HepG2 (cell line): Measurements from ENCODE around the gene ADCY5. TPM values are rescaled to one million over a fixed set of nuclear protein-coding genes. Genes with fewer than 3 reads are reported as not detected.

Experiments used
- ATAC-seq: fragments of 200-7000 bp; cut with Tn5 transposase; 3 replicates; pipeline ENCODE4 v1.9.1; 2020; ENCODE audit warnings: mild to moderate bottlenecking, moderate library complexity
- BruUV-seq: library from RNA; stranded (reverse); fragments of 400-500 nt; replicated peaks from 2 replicates; lab custom pipeline; 2021; lab: Mats Ljungman, UMichigan
- CTCF ChIA-PET: fragments of 300-600 bp; formaldehyde crosslinking; extraction: SDS; loops from one replicate; lab custom pipeline; 2021; ENCODE audit warnings: low total read pairs, inconsistent platforms, low intra/inter-chr PET ratio; lab: Yijun Ruan, JAX
- POLR2A ChIA-PET: fragments of 350-600 bp; sonication (Branson Sonifier 250); formaldehyde crosslinking; loops from one replicate; lab custom pipeline; 2020; ENCODE audit warnings: antibody characterized with exemption, inconsistent platforms; lab: Yijun Ruan, JAX
- DNase-seq: peaks from one replicate; pipeline ENCODE4 v3.0.0-alpha.2; 2015; ENCODE audit warnings: low spot score
- FAIRE-seq: peaks from 3 replicates; lab custom pipeline; 2011; peaks lifted over from hg19 to GRCh38; lab: Jason Lieb, UNC
- H2AFZ ChIP-seq: one replicate; pipeline ENCODE4 v1.6.1; 2011; ENCODE audit warnings: low read length, inconsistent platforms
- H3K27ac ChIP-seq: fragments of 300-600 bp; 3 replicates; pipeline ENCODE4 v1.8.0; 2011; ENCODE audit warnings: mixed run types, mild to moderate bottlenecking, mixed read lengths, low read length, inconsistent platforms; ENCODE audit not compliant: insufficient read depth; ENCODE audit errors: extremely low read length
- H3K27me3 ChIP-seq, 2 experiments: fragments of 200-600 bp in 1 of 2; 2 replicates in 1 of 2; 3 replicates in 1 of 2; pipeline versions ENCODE4 v1.6.0 to v1.8.0; 2011; ENCODE audit warnings: low read length in 2 of 2, mild to moderate bottlenecking in 2 of 2, moderate library complexity in 2 of 2, inconsistent platforms in 1 of 2; ENCODE audit not compliant: insufficient read depth in 2 of 2, control insufficient read depth in 1 of 2
- H3K36me3 ChIP-seq, 2 experiments: fragments of 200-600 bp in 1 of 2; replicated peaks in 1 of 2; 2 replicates in 1 of 2; 3 replicates in 1 of 2; pipeline versions ENCODE4 v1.5.1 to v1.8.0; 2011; ENCODE audit warnings: low read length in 2 of 2, inconsistent platforms in 1 of 2; ENCODE audit not compliant: insufficient read depth in 2 of 2, control insufficient read depth in 1 of 2
- H3K4me1 ChIP-seq: 2 replicates; pipeline ENCODE4 v1.5.1; 2012; ENCODE audit warnings: low read length, inconsistent platforms; ENCODE audit not compliant: insufficient read depth
- H3K4me2 ChIP-seq: 2 replicates; pipeline ENCODE4 v1.6.0; 2011; ENCODE audit warnings: low read depth, low read length, inconsistent platforms
- H3K4me3 ChIP-seq, 3 experiments: fragments of 200-600 bp in 1 of 3; sonication (generic), shearing (Covaris generic) in 1 of 3; replicated peaks in 1 of 3; 2 replicates each; pipeline ENCODE4 v1.5.1; 2011 to 2016; ENCODE audit warnings: low read length in 3 of 3, inconsistent platforms in 2 of 3, low read depth in 2 of 3, mild to moderate bottlenecking in 2 of 3, control low read depth in 1 of 3, mixed read lengths in 1 of 3; ENCODE audit not compliant: insufficient read depth in 1 of 3
- H3K79me2 ChIP-seq: one replicate; pipeline ENCODE4 v1.6.1; 2011; ENCODE audit warnings: low read length, inconsistent platforms; ENCODE audit not compliant: insufficient read depth
- H3K9ac ChIP-seq: 2 replicates; pipeline ENCODE4 v1.6.0; 2011; ENCODE audit warnings: mild to moderate bottlenecking, low read depth, low read length, inconsistent platforms; ENCODE audit not compliant: insufficient read depth
- H3K9me3 ChIP-seq: 2 replicates; pipeline ENCODE4 v1.5.1; 2012; ENCODE audit warnings: mild to moderate bottlenecking, low read length
- H4K20me1 ChIP-seq: 2 replicates; pipeline ENCODE4 v1.6.0; 2011; ENCODE audit warnings: inconsistent platforms, mild to moderate bottlenecking, low read length, moderate library complexity; ENCODE audit not compliant: insufficient read depth
- BORCS8-MEF2B ChIP-seq: sonication (generic); formaldehyde crosslinking; IDR thresholded peaks from 2 replicates; pipeline ENCODE4 v1.8.0; 2022; ENCODE audit warnings: mild to moderate bottlenecking, missing genetic modification reagents
- BRF2 ChIP-seq: sonication (generic); formaldehyde crosslinking; IDR thresholded peaks from 2 replicates; pipeline ENCODE4 v1.8.1; 2022; ENCODE audit warnings: mild to moderate bottlenecking, missing genetic modification reagents
- CEBPZ ChIP-seq: IDR thresholded peaks from 2 replicates; pipeline ENCODE4 v1.6.1; 2012; ENCODE audit warnings: low read length, improper control_type of control experiment
- CHD2 ChIP-seq: IDR thresholded peaks from 2 replicates; pipeline ENCODE4 v1.6.1; 2011; ENCODE audit warnings: low read depth, low read length, improper control_type of control experiment
- HIC2 ChIP-seq: sonication (generic); formaldehyde crosslinking; IDR thresholded peaks from 2 replicates; pipeline ENCODE4 v1.9.0; 2022; ENCODE audit warnings: low read depth, missing genetic modification reagents
- HIVEP1 ChIP-seq: sonication (generic); formaldehyde crosslinking; IDR thresholded peaks from 2 replicates; pipeline ENCODE4 v1.4.0; 2020; ENCODE audit warnings: mild to moderate bottlenecking, missing genetic modification reagents
- NFE2 ChIP-seq: sonication (generic); formaldehyde crosslinking; IDR thresholded peaks from 2 replicates; pipeline ENCODE4 v1.4.0; 2020; ENCODE audit warnings: missing genetic modification reagents
- NR0B2 ChIP-seq: sonication (generic); formaldehyde crosslinking; IDR thresholded peaks from 2 replicates; pipeline ENCODE4 v1.4.0; 2020; ENCODE audit warnings: mild to moderate bottlenecking, missing genetic modification reagents
- PBX3 ChIP-seq: sonication (generic); formaldehyde crosslinking; IDR thresholded peaks from 2 replicates; pipeline ENCODE4 v1.8.1; 2023; ENCODE audit warnings: missing genetic modification reagents, inconsistent platforms, borderline replicate concordance
- SKIL ChIP-seq: sonication (generic); formaldehyde crosslinking; IDR thresholded peaks from 2 replicates; pipeline ENCODE4 v1.8.0; 2022; ENCODE audit warnings: missing genetic modification reagents, mild to moderate bottlenecking, moderate library complexity, borderline replicate concordance
- STAT5B ChIP-seq: sonication (generic); formaldehyde crosslinking; IDR thresholded peaks from 2 replicates; pipeline ENCODE4 v1.4.0; 2020; ENCODE audit warnings: missing genetic modification reagents
- ZFP41 ChIP-seq: sonication (generic); formaldehyde crosslinking; IDR thresholded peaks from 2 replicates; pipeline ENCODE4 v1.4.0; 2020; ENCODE audit warnings: mild to moderate bottlenecking, missing genetic modification reagents, borderline replicate concordance
- ZNF672 ChIP-seq: sonication (generic); formaldehyde crosslinking; IDR thresholded peaks from 2 replicates; pipeline ENCODE4 v1.8.1; 2022; ENCODE audit warnings: missing genetic modification reagents
- WGBS: methylation state at CpG from one replicate; pipeline ENCODE4 v1.1.6; 2017; ENCODE audit warnings: low lambda C conversion rate; 5-methylcytosine and 5-hydroxymethylcytosine counted together
- in situ Hi-C: cut with HindIII; loops from 2 replicates; pipeline ENCODE4 v1.10.0; 2017; ENCODE audit warnings: low pct_unique_long_range_greater_than_20kb; ENCODE audit not compliant: extremely low pct_ligation_motif_present
- intact Hi-C: fragments of 100-400 bp; cut with micrococcal nuclease; formaldehyde crosslinking; loops from one replicate; pipeline ENCODE4 v1.10.0; 2022; ENCODE audit not compliant: unreplicated experiment
- polyA plus RNA-seq, 8 experiments: library from polyadenylated mRNA; depleted of rRNA in 3 of 8; stranded (reverse) in 7 of 8; unstranded in 1 of 8; fragments of >200 nt; fragmentation: Illumina TruSeq in 4 of 8; extraction: Trizol in 4 of 8; gene quantifications; 2 replicates each; pipeline versions ENCODE4 v1.2.1 to v1.2.3, GENCODE V29; 2011 to 2016; ENCODE audit warnings: low read depth in 4 of 8, missing spikeins in 1 of 8, mixed read lengths in 1 of 8; ENCODE audit not compliant: insufficient read depth in 1 of 8
- total RNA-seq, 5 experiments: library from RNA; depleted of rRNA; stranded (reverse); fragments of >200 nt; fragmentation: Illumina TruSeq; extraction: Trizol; gene quantifications; 2 replicates each; pipeline ENCODE4 v1.2.3, GENCODE V29; 2016; ENCODE audit warnings: low read depth in 1 of 5

Gene ADCY5
- total and polyA plus RNA-seq, 2 of the 13 experiments (the other 11 are each of a cell fraction or from before 2014, with no cell fraction given), result not detected

- in situ Hi-C loops, result no loop called here
- Histone ChIP-seq H3K36me3 (no peaks in the 10 kb centered on the region), H3K4me3 (no peak overlapping the region), H4K20me1 (no peaks in the 10 kb centered on the region), H3K4me2 (no peak overlapping the region), H3K9ac (no peak overlapping the region), H3K27ac (no peak overlapping the region), H2AFZ (no peak overlapping the region), H3K79me2 (no peaks in the 10 kb centered on the region), H3K9me3 (no peaks in the 10 kb centered on the region), H3K27me3 (peaks cover 2 to 28% of the 10 kb centered on the region in 2 experiments; a peak in 3 of 5 replicates), H3K4me1 (peaks cover 25% of the 10 kb centered on the region)
- ATAC-seq (no peak), DNase-seq (no peak), FAIRE-seq (no peak)
- ChIA-PET POLR2A (no interaction called here), CTCF (no interaction called here)
- intact Hi-C loops, result no loop called here
- WGBS, result 52% methylated on average over 10 of the region's 10 CpGs
- no TSS peak for BruUV-seq
- TF ChIP-seq CEBPZ (no peak), CHD2 (no peak), BORCS8-MEF2B (CRISPR knock-in tag) (no peak), ZFP41 (CRISPR knock-in tag) (no peak), NFE2 (CRISPR knock-in tag) (no peak), SKIL (CRISPR knock-in tag) (no peak), NR0B2 (CRISPR knock-in tag) (no peak), ZNF672 (CRISPR knock-in tag) (no peak), BRF2 (no peak), PBX3 (no peak), STAT5B (no peak), HIC2 (CRISPR knock-in tag) (no peak), HIVEP1 (CRISPR knock-in tag) (no peak)
These were observed 17.1 kb downstream of the ADCY5 start for GRCh38 chr3:123431658-123432324.
